SH-SY5Y (cell line): ENCODE measurements around the gene CAPS2.

Experiments
- GATA2 ChIP-seq: IDR thresholded peaks from 2 replicates; pipeline ENCODE4 v1.6.1; 2011; ENCODE audit warnings: mild to moderate bottlenecking, low read depth, low read length
- GATA3 ChIP-seq: IDR thresholded peaks from 2 replicates; pipeline ENCODE4 v1.6.1; 2011; ENCODE audit warnings: low read depth, mild to moderate bottlenecking, low read length, moderate library complexity

DNA sequence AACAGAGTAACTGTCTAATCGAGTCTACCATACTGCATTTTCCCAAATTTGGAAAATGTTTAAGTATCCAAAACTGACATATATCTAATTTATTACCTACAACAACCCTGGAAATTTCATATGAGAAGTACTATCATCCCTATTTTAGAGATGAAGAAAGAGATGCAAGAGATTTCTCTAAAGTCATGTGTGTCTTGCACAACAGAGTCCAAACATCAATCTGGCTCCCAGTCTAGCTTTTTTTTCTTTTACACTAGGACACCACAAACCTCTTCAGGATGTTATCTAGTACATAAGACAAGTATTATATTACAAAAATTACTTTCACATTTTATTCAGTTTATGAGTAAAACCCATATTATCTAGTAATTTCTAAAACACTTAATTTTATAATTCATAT is 39.1 kb downstream of the CAPS2 start:
- TF ChIP-seq GATA3 (no peak), GATA2 (no peak)
